Measurements from ENCODE around the gene MLLT3.
"Not testable (repeated sequence)": the region's sequence is repeated elsewhere in the genome, so short reads cannot be mapped to it uniquely, and the experiment has no call there.

MLLT3 gene

GRCh38 chr9:20659474-20659967 is 37.2 kb upstream of the MLLT3 start:
- DNase-seq (ENCODE audit: low read depth), result no peak
- no peak for TF ChIP-seq CTCF (IDR thresholded peaks at IDR 0.05; ENCODE audit: low read depth, low read length, missing control alignments)
- H3K4me3 ChIP-seq (ENCODE audit: low read depth, low read length), result no peak overlapping the region
- in situ Hi-C loops (cut with HindIII; ENCODE audit: low sequenced_read_pairs), result no loop called here

DNA sequence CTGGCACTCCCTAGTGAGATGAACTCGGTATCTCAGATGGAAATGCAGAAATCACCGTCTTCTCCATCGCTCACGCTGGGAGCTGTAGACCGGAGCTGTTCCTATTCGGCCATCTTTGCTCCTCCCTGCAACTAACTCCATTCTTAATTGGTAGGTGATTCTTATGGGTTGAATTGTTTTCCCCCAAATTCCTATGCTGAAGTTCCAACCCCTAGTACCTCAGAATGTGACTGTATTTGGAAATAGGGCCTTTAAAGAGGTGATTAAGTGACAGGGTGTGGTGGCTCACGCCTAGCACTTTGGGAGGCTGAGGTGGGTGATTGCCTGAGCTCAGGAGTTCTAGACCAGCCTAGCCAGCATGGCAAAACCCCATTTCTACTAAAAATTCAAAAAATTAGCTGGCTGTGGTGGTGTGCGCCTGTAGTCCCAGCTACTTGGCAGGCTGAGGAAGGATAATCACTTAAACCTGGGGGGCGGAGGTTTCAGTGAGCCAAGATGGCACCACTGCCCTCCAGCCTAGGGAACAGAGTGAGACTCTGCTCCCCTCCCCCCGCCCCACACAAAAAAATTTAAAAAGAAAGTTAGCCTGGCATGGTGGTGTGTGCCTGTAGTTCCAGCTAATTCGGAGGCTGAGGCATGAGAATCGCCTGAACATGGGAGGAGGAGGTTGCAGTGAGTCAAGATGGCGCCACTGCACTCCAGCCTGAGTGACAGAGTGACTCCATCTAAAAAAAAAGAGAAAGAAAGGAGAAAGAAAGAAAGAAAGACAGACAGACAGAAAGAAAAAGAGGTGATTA is 36.6 kb upstream of the MLLT3 start:
- TF ChIP-seq CTCF (IDR thresholded peaks at IDR 0.05; ENCODE audit: low read depth, low read length, missing control alignments), result no peak
- in situ Hi-C loops (cut with HindIII; ENCODE audit: low sequenced_read_pairs), result no loop called here
- DNase-seq (ENCODE audit: low read depth), result no peak
- H3K4me3 ChIP-seq (ENCODE audit: low read depth, low read length), result peak overlapping the region; percentile 48

DNA sequence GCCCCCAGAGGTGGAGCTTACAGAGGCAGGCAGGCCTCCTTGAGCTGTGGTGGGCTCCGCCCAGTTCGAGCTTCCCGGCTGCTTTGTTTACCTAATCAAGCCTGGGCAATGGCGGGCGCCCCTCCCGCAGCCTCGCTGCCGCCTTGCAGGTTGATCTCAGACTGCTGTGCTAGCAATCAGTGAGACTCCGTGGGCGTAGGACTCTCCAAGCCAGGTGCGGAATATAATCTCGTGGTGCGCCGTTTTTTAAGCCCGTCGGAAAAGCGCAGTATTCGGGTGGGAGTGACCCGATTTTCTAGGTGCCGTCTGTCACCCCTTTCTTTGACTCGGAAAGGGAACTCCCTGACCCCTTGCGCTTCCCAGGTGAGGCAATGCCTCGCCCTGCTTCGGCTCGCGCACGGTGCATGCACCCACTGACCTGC is 36.0 kb upstream of the MLLT3 start:
- peak overlapping the region; percentile 48 for H3K4me3 ChIP-seq (ENCODE audit: low read depth, low read length)
- DNase-seq (ENCODE audit: low read depth); in situ Hi-C loops (cut with HindIII; ENCODE audit: low sequenced_read_pairs): not testable (repeated sequence)

- no peak for DNase-seq (ENCODE audit: low read depth)
- TF ChIP-seq CTCF (IDR thresholded peaks at IDR 0.05; ENCODE audit: low read depth, low read length, missing control alignments), result no peak
- in situ Hi-C loops (cut with HindIII; ENCODE audit: low sequenced_read_pairs), result no loop called here
- H3K4me3 ChIP-seq (ENCODE audit: low read depth, low read length), result no peak overlapping the region
Observed at GRCh38 chr9:20651939-20652338, 29.6 kb upstream of the MLLT3 start.

DNA sequence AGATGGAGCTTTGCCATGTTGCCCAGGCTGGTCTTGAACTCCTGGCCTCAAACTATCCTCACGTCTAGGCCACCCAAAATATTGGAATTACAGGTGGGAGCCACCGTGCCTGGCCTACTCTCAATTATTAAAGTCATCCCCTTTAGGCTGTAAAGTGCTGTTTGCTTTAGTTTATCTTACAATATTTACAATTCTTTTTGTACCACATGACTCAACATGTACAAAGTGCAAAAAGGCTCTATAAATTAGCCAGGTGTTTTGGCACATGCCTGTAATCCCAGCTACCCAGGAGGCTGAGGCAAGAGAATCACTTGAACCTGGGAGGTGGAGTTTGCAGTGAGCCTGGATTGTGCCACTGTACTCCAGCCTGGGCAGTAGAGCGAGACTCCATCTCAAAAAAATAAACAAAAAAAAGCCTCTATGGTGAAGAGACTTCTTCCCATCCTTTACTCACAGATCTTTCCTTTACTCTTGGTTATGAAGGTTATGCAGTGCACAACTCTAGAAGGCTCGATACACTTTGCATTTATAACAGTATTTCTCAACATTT is 28.5 kb upstream of the MLLT3 start:
- no peak overlapping the region for H3K4me3 ChIP-seq (ENCODE audit: low read depth, low read length)
- no peak for DNase-seq (ENCODE audit: low read depth)
- TF ChIP-seq CTCF (IDR thresholded peaks at IDR 0.05; ENCODE audit: low read depth, low read length, missing control alignments), result no peak
- in situ Hi-C loops (cut with HindIII; ENCODE audit: low sequenced_read_pairs), result no loop called here

DNA sequence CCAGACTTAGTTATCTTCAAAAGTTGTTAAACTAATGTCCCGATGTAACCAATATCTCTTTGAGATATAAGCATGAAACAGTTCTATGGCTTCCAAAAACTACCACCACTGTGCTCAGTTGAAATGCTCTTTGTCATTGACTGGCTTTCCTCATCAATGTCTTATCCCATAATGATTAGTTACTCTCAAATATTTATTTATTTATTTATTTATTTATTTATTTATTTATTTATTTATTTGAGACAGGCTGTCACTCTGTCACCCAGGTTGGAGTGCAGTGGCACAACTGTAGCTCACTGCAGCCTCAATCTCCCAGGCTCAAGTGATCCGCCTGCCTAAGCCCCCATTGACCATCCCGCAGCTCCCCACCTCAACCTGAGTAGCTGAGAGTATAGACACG is 28.0 kb upstream of the MLLT3 start:
- no peak overlapping the region for H3K4me3 ChIP-seq (ENCODE audit: low read depth, low read length)
- no peak for TF ChIP-seq CTCF (IDR thresholded peaks at IDR 0.05; ENCODE audit: low read depth, low read length, missing control alignments)
- no peak for DNase-seq (ENCODE audit: low read depth)
- in situ Hi-C loops (cut with HindIII; ENCODE audit: low sequenced_read_pairs), result no loop called here

- TF ChIP-seq CTCF (IDR thresholded peaks at IDR 0.05; ENCODE audit: low read depth, low read length, missing control alignments), result no peak
Observed at GRCh38 chr9:20649381-20649780, 27.1 kb upstream of the MLLT3 start.

More at GRCh38 chr9:20649381-20649780, 27.1 kb upstream of the MLLT3 start:
- H3K4me3 ChIP-seq (ENCODE audit: low read depth, low read length), result no peak overlapping the region
- in situ Hi-C loops (cut with HindIII; ENCODE audit: low sequenced_read_pairs), result no loop called here
- no peak for DNase-seq (ENCODE audit: low read depth)
